HG02642 (cell line): ENCODE data around the gene MYO10.
"Not testable (repeated sequence)": the region's sequence is repeated elsewhere in the genome, so short reads cannot be mapped to it uniquely, and the experiment has no call there.

Experiments
- ATAC-seq: cut with Tn5 transposase; IDR thresholded peaks from one replicate; pipeline ENCODE4 v1.9.1; 2021; ENCODE audit warnings: mild to moderate bottlenecking; ENCODE audit not compliant: unreplicated experiment, poor library complexity

MYO10 gene

DNA sequence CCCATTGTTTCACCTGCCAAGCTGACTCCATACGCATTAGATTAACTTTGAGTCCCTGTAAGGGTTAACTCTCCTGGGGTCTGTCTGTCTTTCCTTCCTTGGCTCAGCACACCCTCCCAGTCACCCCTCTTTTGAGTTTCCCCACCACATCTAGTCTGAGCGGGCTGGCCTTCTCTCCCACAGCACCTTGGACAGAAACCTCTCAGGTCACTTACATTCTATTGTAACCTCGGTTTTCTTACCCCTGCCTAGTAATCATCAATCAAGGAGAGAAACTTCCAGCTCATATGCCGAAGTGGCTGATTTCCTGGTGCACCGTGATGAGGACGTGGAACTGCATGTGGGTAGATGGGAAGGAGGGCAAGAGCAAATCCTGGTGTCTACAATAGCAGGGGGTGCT lies 102.1 kb downstream of the MYO10 start:
- no peak for ATAC-seq

GRCh38 chr5:16831326-16831725 lies 104.8 kb downstream of the MYO10 start:
- ATAC-seq: not testable (repeated sequence)

GRCh38 chr5:16827755-16828154 lies 108.3 kb downstream of the MYO10 start:
- no peak for ATAC-seq

DNA sequence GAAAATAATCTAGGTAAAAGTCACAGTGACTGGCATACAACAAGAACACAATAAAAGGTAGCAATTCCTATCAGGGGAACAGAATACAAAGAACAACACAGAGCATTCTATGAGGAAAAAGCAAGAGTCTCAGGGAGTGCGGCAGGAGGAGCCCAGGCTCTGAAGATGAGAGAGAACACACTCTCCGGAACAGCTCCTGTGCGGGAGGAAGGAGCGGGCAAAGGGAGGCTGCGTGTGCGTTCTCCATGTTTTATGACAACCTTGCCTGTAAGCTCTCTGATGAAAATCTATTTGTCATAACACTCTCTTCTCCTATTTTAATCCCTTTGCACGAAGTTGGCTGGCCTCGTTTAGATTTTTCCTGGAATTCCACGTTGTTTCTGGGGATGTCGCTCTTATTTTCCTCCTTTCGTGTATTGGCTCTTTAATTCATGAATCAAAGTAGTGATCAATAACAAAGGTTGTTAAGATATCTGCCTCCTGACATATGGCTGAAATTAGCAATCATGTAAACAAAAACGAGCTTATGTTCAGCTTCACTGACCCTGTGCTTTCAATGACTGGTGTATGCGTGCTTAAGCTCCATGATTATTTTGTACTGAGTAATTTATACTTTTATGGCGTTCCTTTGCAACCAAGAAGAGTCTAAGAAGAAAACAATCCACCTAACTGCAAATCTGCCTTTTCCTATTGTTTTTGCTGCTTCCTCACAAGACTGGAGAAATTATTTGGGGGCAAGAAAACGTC lies 109.5 kb downstream of the MYO10 start:
- ATAC-seq: no peak

DNA sequence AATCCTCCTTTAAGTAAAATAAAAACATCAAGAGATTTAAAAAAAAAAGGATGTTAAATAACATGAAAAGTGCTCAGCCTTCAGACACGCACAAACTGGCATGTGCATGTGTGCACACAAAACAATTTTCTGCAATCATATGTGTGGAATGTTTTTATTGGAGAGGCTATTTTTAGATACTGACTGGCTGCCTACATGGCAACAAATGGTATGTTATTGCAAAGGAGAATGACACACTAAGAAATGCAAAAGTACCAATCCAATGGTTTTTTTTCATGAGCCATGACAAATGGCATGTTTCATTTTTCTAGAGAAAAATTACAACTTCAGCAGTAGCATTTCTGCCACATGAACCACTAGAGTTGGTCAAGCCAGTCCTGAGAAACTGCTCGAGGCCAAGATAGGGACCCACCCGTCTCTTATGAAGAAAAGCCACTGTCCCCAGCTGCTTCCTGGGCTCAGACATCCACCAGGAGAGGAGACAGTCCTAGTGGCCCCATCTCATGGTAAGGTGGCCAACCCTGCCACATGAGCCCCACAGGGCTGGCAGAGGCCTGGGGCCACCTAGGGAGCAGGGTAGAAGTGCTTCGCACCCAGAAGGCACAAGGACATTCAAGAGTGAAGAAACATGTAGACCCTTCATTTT lies 116.4 kb downstream of the MYO10 start:
- ATAC-seq: no peak

- no peak for ATAC-seq
Measured at GRCh38 chr5:16815432-16815831, 120.7 kb downstream of the MYO10 start.

DNA sequence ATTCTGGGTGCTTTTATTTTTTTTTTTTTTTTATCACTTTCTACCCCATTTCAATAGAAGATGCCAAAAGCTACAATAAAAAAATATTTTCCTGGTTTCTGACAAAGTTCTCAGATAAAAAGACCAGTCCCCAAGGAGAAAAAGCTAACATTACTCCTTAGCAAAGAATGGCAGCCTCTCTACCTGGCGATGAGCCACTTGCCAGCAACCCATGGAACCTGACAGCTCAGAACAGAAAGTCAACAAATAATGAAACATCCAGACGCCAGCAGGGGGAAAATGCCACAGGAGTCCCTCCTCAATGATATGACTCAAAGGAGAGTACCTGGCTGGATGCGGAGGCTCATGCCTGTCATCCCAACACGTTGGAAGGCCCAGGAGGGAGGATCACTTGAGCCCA lies 123.2 kb downstream of the MYO10 start:
- no peak for ATAC-seq

- no peak for ATAC-seq
Measured at GRCh38 chr5:16812448-16812847, 123.6 kb downstream of the MYO10 start.

GRCh38 chr5:16810208-16810854 lies 125.8 kb downstream of the MYO10 start:
- no peak for ATAC-seq

- no peak for ATAC-seq
Measured at GRCh38 chr5:16809395-16810207, 126.5 kb downstream of the MYO10 start.

DNA sequence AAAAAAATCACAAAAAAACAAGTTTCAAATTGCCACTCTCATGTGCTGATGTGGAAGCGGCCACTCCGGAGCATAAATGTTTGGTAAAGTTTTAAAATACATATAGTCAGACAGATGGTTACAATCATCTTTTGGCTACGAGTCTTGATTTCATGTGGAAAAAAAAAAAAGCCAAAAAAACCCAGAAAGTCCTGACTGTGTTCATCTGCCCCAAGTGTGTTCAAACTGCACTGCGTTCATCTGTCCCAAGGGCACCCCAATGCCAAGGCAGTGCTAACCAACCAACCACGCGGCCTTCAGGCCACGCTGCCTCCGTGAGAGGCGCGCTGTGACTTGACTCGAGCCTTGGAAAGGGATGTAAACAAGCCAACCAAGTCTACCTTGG lies 127.1 kb downstream of the MYO10 start:
- ATAC-seq: no peak

DNA sequence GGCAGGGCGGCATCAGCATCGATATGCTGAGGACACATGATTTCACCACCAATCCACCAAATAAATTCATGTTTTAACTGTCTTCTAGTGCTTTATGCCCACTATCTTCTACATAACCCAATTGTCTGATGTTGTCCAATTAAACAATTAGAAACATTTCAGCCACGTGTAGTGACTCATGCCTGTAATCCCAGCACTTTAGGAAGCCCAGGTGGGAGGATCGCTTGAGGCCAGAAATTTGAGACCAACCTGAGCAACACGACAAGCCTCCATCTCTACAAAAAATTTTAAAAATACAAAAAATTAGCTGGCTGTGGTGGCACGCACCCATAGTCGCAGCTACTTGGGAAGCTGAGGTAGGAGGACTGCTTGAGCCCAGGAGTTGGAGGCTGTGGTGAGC lies 128.1 kb downstream of the MYO10 start:
- no peak for ATAC-seq

- ATAC-seq: no peak
Measured at GRCh38 chr5:16807547-16807864, 128.6 kb downstream of the MYO10 start.

DNA sequence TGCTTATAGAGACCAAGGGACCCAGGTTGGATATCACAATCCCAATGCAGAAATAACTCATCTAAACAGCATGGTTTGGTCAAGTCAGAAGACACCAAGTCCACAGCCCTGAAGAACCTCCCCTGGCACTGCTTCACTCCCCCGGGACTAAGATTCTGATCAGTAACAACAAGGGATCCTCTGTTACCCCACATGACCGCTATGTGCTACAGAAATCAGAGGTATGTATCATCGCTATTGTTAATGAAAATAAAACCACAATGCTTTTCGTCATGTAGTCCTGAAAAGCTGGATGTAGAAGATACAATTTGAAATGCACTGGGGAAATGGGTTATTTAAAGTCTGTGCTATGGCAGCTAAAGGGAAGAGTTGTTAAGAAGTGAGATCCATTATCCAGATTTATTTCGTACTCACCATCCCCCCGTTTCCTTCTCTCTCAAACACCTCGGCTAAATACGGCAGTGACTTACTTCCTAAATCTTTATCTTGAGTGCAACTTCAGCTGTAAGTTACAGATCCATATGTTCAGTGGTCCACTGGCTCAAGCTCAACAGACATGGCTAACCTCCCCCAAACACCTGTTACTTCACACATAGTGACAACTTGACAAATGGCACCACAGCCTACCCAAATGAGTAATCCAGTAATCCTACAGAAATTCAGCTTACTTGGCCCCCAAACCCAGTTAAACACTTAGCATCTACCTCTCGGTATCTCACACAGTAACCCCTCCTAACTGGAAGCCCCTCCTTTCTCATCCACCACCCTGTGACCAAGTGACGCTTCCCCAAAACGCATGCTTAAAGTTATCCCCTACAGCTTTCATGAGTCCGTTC lies 129.2 kb downstream of the MYO10 start:
- no peak for ATAC-seq

GRCh38 chr5:16805486-16805885 lies 130.6 kb downstream of the MYO10 start:
- ATAC-seq: no peak

GRCh38 chr5:16803831-16804230 lies 132.3 kb downstream of the MYO10 start:
- ATAC-seq: no peak

DNA sequence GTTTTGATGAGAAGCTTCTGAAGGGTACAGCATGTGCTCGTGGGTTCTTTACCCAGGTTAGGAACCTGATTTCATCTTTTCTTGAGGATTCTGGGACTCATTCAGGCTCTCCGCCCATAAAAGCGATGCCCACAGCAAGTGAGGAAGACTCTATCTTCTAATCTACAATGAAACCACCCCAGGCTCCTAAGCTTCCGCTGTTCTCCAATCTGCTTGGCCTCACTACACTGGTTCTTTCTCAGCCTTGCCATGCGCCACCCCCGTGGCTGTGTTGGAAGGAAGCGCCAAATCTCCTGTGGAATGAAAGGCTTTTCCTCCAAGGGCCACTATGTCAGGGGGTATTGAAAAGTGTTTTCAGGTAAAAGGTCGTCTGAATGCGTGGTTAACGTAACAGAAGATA lies 135.6 kb downstream of the MYO10 start:
- no peak for ATAC-seq

DNA sequence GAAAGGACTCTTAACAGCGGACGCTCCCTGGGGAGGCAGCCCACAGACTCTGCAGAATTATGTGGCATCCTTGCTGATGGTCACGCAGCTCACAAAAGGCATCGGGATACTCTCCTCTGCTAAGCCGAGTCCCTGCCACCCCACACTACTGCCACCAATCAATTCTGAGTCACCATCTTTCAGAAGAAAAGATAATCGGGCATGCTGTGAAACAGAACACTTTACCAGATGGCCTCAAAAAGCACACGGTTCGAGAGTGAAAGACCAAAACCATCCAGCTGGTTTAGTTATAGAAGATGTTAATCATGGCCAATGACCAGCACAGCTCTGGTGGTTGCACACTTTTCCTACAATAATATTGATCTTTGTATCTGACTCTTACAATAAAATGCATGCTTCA lies 136.3 kb downstream of the MYO10 start:
- no peak for ATAC-seq

DNA sequence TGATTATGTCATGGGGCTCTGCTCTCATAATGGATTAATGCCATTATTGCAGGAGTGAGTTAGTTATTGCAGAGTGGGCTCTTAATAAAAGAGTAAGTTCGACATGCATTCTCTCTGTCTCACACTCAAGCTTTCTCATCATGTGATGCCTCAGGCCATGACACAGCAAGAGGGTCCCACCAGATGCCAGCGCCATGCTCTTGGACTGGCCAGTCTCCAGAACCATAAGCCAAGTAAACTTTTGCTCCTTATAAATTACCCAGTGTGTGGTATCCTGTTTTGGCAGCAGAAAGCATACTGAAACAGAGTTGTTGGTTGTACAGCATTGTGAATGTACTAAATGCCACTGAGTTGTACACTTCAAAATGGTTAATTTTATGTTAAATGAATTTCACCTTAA lies 138.1 kb downstream of the MYO10 start:
- ATAC-seq: no peak

- ATAC-seq: no peak
Measured at GRCh38 chr5:16794269-16794913, 141.7 kb downstream of the MYO10 start.
